Stimulated activated CD4-positive, alpha-beta T cell treated with anti-CD3 and anti-CD28 coated beads, TNF-alpha, amount 100 ng/mL, for 4 hours (primary cell): ENCODE data around the gene SEPHS1.
"Not testable (repeated sequence)": the region's sequence is repeated elsewhere in the genome, so short reads cannot be mapped to it uniquely, and the experiment has no call there.

Source experiments
- DNase-seq, 3 experiments: peaks; one replicate each; pipeline ENCODE4 v3.0.0-alpha.2; 2020; ENCODE audit warnings: low read depth in 3 of 3

Gene SEPHS1

GRCh38 chr10:13360587-13360986 lies 12.5 kb upstream of the SEPHS1 start:
- no peak for DNase-seq

DNA sequence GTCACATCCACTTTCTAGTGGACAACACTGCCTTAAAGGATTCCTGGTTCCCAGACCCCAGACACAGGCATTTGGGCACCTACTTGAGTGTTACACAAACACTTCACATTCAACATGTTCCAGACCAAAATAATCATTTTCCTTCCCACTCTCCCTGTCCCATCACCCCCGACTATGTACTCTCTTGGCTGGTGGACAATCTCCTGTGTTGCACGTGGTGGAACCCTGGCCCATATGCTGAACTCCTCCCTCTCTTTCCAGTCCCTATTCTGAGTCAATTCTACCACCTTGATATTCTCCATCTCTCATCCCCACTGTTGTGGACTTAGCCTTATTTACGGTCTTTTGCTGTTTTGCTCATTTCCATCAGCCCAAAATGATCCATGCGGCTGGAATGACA lies 8.3 kb upstream of the SEPHS1 start:
- no peak for DNase-seq

DNA sequence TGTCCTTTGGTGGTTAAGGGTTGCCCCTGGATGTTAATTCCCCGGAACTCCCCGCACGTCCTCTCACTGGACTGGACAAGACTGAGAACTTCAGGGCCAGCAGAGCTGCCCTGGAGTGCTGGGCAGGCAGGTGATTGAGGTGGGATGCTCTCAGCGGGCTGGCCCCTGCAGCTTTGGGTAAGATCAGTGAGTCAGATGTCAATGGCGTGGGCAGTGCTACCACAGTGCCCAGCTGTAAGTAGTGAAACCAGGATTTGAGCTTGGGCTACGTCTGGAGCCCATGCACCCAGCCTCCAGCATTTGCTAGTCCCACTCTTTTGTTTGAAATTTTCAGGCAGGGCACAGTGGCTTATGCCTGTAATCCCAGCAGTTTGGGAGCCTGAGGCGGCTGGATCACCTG lies 6.7 kb upstream of the SEPHS1 start:
- DNase-seq = no peak

GRCh38 chr10:13352519-13352918 lies 4.4 kb upstream of the SEPHS1 start:
- no peak for DNase-seq

- DNase-seq = no peak
These were observed 3.3 kb upstream of the SEPHS1 start for GRCh38 chr10:13351340-13351915.

GRCh38 chr10:13349463-13350274 lies 1.6 kb upstream of the SEPHS1 start:
- DNase-seq = no peak

- DNase-seq = peak; percentile 59 to 68 (median 64)
These were observed 465 bp downstream of the SEPHS1 start for GRCh38 chr10:13347500-13348156.

- DNase-seq = no peak
These were observed 1.0 kb downstream of the SEPHS1 start for GRCh38 chr10:13347043-13347499.

DNA sequence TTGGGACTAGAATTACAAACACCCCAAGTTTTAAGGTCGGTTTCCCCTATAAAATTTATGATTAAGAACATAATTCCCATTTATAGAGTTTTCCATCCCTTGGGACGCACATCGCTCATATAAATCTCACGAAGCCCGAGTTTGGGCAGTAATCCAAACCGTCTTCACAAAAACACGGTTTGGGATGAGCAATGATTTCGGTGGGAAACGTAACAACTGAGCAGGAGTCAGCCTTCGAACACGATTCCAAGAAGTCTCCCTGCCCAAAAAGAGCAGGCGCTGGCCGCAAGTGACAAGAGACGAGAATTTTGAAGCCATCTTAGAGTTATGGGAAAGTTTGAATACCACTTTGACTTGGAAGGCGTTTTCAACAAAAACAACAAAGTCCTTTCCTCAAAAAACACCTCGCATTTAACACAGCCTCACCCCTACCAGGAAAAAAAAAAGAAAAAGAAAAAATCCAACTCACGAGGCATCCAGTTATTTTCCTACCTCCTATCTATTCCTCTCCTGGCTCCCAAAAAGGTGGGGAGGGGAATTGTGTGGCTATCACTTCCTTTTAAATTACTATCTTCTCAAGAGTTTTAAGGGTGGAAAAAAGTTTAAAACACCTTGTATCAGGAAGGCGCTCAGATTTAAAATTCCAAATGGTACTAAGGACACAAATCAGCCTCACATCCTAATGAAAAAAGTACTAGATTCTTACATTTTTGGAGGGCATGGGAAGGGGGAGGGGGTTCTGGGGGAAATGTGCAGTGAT lies 1.6 kb downstream of the SEPHS1 start:
- DNase-seq = no peak

DNA sequence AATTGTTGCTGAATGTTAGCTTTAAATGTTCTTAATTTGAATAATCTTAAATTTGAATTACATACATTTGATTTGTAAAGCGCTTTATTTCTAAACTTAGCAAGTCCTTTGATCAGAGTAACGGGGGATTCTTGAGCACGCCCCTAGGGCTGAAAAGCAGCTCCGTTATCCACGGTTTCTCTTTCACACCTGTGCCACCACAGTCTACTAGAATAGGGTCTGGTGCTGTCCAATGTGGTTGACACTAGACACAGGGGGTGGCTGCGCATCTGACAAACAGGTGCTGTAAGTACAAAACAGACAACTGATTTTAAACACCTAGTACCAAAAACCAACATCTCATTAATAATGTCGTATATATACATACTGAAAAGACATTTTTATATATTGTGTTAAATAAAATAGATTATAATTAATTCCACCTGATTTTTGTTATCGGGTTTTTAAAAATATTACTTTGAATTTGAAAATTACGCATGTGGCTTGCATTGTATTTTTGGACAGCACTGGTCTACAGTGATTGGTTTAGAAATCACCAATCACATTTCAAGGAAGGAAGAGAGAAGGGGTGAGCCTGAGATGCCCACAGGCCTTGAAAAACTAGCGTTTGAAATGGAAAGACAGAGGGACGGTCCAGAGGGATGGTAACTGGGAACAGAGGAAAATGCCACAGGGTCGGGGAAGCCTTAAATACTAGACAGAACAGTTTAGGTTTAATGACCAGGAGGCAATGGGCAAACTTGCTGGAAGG lies 7.3 kb downstream of the SEPHS1 start:
- no peak for DNase-seq

- no peak for DNase-seq
These were observed 8.0 kb downstream of the SEPHS1 start for GRCh38 chr10:13340068-13340467.

GRCh38 chr10:13338390-13339110 lies 9.5 kb downstream of the SEPHS1 start:
- DNase-seq = no peak

- DNase-seq = no peak
These were observed 10.3 kb downstream of the SEPHS1 start for GRCh38 chr10:13337827-13338196.

GRCh38 chr10:13337128-13337826 lies 10.8 kb downstream of the SEPHS1 start:
- no peak for DNase-seq

DNA sequence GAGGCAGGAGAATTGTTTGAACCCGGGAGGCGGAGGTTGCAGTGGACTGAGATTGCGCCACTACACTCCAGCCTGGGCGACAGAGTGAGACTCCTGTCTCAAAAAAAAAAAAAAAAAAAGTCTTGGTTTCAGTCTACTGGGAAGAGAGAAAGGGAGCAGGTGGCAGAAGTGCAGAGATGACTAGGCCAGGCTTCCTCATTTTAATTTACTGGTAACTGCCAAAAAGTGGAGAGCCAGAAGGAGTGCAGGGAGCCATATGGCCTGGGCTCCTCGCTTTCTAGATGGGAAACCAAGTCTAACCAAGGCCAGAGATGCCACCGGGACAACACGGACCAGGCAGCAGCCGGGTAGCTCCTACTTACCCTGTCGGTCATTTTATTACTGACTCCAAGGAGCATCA lies 12.2 kb downstream of the SEPHS1 start:
- DNase-seq = no peak

- no peak for DNase-seq
These were observed 13.5 kb downstream of the SEPHS1 start for GRCh38 chr10:13334556-13334955.

GRCh38 chr10:13331646-13332045 lies 16.4 kb downstream of the SEPHS1 start:
- DNase-seq = no peak

- not testable (repeated sequence) for DNase-seq
These were observed 17.1 kb downstream of the SEPHS1 start for GRCh38 chr10:13330980-13331379.

DNA sequence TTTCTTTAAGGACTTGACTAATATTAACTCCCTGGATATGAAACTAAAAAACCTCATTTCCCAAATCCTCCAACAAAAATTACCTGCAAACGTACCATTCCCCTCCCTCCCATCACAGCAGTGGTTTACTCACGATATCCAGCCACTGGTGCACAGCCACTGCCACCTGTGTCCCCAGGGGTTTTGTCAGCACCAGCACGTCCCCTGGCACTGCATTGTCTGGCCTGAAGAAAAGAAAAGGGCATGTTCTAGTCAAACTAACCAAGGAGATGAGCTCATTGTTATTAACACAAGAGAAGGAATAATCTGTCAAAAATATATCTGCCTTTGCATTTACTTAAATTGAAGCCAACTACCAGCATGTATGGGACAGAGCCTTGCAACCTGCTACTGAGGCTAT lies 18.5 kb downstream of the SEPHS1 start:
- DNase-seq = no peak

GRCh38 chr10:13328613-13329012 lies 19.5 kb downstream of the SEPHS1 start:
- no peak for DNase-seq
